SK-N-SH treated with all-trans-retinoic acid at 6 μM for 48 hours (cell line): ENCODE data around the gene GNL1.

Experiments used
- CSDC2 ChIP-seq: fragments of 250-450 bp; sonication (Bioruptor Pico); IDR thresholded peaks from 2 replicates; pipeline ENCODE4 v1.5.0; 2020; ENCODE audit warnings: mild to moderate bottlenecking, moderate library complexity
- GLIS3 ChIP-seq: fragments of 250-450 bp; sonication (Bioruptor Pico); IDR thresholded peaks from 2 replicates; pipeline ENCODE4 v1.5.0; 2020; ENCODE audit warnings: mild to moderate bottlenecking, moderate library complexity
- RARB ChIP-seq: fragments of 250-450 bp; sonication (Bioruptor Pico); IDR thresholded peaks from 2 replicates; pipeline ENCODE4 v1.8.0; 2021; ENCODE audit warnings: mild to moderate bottlenecking, moderate library complexity
- TCF4 ChIP-seq: fragments of 250-450 bp; sonication (Bioruptor Pico); IDR thresholded peaks from 2 replicates; pipeline ENCODE4 v1.8.0; 2021; ENCODE audit warnings: mild to moderate bottlenecking, moderate library complexity, borderline replicate concordance
- ZNF565 ChIP-seq: fragments of 450-650 bp; formaldehyde crosslinking; conservative IDR thresholded peaks from 2 replicates; pipeline ENCODE4 v1.5.0; 2020; ENCODE audit warnings: low read depth, mild to moderate bottlenecking, moderate library complexity
- TF ChIP-seq, protein P1 (sequence below): fragments of 250-450 bp; sonication (Bioruptor Pico); IDR thresholded peaks from 2 replicates; pipeline ENCODE4 v1.5.1; 2020; ENCODE audit warnings: low read depth, mild to moderate bottlenecking, moderate library complexity

DNA sequence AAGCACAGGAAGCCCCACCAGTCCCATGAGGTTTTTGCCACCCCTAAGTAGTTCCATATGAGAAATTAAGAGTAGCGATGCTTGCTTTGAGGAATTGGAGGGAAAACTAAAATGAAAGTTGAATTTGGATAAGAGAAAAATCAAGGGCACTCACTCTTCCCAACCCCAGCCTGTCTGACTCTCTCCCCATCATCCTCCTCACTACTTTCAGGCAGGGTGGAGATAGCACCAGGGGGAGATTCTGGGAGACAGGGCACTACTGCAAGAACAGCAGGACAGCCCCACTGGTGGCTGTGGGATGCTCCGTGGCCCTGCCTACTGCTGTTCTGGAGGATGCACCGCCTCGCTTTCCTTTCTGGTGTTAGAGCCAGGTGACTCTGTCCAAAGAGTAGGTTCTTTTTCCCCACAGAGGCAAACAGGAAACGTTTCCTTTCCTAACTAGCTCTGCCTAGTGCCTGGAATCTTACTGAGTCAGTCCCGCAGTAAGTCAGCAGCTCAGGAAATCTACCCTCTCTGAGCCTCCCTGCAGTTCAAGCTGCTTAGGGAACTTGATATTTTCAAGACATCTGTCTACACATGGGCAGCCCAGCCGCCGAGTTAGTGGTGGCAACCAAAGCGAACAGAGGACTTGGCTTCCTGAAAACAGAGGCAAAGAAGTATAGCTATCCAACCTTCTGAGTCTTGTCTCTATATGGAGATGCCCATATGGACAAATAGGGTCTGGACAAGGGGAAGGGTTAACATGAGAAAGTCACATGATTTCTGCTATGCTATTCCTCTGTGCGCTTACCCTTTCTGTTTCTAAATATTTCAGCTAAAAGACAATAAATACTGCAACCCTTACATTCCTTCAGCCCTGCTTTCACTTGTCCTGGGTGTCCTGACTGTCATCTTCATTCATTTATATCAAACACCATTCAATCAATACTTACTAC, 55.6 kb downstream of the GNL1 start:
- TF ChIP-seq GLIS3 (CRISPR knock-in tag) (no peak), TCF4 (CRISPR knock-in tag) (no peak), RARB (CRISPR knock-in tag) (no peak), CSDC2 (CRISPR knock-in tag) (no peak), ZNF565 (CRISPR knock-in tag) (no peak)
- TF ChIP-seq, protein P1, sequence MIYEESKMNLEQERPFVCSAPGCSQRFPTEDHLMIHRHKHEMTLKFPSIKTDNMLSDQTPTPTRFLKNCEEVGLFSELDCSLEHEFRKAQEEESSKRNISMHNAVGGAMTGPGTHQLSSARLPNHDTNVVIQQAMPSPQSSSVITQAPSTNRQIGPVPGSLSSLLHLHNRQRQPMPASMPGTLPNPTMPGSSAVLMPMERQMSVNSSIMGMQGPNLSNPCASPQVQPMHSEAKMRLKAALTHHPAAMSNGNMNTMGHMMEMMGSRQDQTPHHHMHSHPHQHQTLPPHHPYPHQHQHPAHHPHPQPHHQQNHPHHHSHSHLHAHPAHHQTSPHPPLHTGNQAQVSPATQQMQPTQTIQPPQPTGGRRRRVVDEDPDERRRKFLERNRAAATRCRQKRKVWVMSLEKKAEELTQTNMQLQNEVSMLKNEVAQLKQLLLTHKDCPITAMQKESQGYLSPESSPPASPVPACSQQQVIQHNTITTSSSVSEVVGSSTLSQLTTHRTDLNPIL = no peak
